Measurements from ENCODE around the gene ANO2.
"Not testable (repeated sequence)": the region's sequence is repeated elsewhere in the genome, so short reads cannot be mapped to it uniquely, and the experiment has no call there.

Gene ANO2

GRCh38 chr12:5915511-5915910 is 29.5 kb downstream of the ANO2 start:
- DNase-seq = no peak

DNA sequence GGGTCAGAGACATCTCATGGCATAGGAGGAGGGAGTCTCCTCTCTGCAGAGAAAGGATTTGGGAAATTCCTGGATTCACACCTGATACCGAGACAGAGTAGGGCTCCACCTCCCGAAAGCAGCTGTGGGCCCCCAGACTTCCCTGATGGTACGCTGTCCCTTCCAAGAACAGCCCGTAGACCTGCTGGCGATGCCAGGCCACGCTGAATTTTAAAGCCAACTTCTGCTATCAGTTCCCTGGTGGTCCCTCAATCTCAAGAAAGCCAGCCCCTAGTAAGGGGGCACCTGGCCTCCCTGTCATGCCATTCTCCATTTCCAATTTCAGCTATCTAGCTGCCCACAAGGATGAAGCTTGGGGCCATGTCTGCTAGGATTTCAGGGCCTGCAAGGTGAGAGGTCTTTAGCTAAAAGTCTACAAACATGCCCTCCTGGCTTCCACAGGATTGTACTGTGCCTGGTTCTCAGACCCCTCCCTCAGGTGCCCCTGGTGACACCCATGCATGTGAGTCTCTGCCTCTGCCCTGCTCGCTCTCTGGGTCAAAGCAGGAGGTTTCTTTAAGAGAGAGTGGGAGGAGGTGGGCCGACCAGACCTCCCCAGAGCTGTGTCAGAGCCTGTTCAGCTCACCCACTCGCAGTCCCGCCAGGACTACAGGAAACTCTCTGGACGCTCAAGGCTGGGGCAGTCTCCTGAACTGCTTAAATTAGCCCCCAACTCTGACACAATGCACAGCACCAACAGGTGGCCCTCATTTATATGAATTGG is 30.5 kb downstream of the ANO2 start:
- no peak for DNase-seq

DNA sequence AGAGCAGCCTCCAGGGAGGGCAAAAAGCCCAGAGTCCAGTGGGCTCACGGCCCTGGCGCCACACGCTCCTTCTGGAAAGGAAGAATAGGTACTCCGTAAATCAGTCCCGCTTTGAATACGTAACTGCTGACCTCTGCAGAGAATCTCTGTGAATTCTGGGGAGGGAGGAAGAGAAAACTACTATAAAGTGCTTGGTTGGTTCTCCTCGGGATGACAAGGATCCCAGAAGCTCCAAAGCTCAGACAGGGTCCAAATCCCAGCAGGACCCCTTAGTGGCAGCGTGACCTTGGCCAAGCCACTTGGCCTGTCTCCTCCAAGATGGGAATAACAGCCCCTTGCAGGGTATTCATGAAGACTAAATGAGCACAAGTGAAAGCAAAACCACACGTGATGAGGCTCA is 31.7 kb downstream of the ANO2 start:
- DNase-seq = no peak

GRCh38 chr12:5912437-5913334 is 32.4 kb downstream of the ANO2 start:
- DNase-seq = no peak

DNA sequence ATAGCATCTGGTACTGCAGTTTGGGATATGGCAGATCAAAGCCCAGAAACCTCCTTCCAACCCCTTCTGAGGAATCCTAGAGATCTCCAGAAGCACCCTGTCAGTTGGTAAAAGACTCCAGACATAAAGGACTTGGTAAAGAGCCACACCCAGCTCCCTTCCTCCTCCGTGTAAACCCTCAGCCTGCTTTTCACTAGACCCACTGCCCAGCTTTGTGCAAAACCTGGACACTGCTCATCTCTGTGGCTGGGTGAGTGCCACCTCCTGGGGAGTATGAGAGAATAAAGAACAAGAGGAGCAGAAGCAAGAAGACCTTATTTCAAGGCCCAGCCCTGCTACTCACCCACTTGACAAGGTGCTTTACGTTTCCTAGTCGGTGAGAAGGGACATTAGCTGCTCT is 33.0 kb downstream of the ANO2 start:
- DNase-seq = no peak

GRCh38 chr12:5910790-5911548 is 34.1 kb downstream of the ANO2 start:
- DNase-seq = no peak

DNA sequence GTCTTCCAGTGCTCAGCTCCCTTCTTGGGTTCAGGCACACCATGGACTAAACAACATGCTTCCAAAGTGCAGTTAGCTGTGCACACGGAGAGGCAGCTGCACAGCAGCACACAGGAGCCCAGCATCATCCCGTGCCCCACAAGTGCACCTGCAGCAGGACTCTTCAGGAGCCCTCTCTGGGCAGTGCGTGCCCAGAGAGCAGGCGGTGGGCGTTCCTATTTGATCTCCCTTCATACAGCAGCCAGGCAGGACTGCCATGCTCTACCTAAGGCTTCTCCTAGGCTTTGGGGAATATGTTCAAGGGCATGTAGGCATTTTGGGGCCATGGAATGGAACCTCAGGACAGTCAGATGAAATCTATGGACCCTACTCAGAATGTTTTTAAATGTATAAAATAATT is 35.5 kb downstream of the ANO2 start:
- DNase-seq = no peak

DNA sequence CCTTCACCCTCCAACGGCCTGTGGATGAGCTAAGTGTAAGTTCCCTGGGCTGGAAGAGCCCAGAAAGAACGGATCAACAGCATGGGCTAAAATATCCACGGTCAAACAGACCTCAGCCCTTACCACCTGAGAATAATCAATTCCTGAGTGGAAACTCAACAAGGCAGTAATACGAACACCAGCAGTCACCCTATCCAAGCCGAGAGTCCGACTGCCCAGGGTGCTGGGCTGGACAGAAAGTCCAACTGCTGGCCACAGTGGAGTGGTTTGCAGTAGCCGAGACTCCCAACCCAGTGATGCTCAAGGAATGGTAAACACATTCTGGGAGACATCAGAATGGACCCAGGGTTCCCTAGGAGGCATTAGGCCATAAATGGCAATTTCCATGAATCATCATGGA is 36.8 kb downstream of the ANO2 start:
- DNase-seq = no peak

GRCh38 chr12:5907807-5908206 is 37.3 kb downstream of the ANO2 start:
- DNase-seq = no peak

DNA sequence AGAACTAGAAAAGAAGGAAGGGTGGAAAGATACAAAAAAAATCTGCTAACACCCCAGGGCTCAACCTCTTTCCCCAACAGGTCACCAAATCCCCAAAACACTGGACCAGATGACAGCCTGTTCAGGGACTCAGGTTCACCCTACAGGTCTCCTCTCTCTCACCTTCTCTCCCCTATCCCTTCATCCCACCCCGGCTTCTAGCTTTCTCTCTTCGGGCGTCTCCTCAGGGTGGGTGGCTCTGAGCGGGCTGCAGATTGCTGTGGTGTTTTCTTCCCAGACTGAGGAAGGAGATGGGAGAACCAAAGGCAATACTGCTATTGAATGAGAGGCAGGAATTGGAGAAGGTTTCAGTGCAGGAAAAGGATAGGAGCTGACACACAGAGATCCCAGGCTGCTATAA is 39.3 kb downstream of the ANO2 start:
- no peak for DNase-seq

DNA sequence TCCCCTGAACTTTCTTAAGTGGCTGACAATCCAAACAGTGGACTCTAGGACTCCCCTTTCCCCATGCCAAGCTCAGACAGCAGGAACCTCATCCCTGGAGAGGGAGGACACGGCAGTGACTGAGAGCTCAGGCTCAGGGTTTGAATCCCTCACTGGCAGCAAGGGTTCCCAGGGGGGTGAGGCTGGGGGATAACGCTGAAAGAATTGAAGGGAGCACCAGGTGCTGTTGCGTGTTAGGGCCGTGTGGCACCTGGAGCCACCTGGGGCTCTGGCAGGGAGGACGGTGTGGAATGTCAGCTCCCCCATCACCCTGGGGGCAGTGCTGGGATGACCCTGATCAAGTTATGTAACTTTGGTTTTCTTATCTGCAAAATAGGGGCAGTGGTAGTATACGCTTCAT is 40.1 kb downstream of the ANO2 start:
- DNase-seq = no peak

- DNase-seq = no peak
Observed at GRCh38 chr12:5904441-5904840, 40.6 kb downstream of the ANO2 start.

GRCh38 chr12:5902736-5903135 is 42.3 kb downstream of the ANO2 start:
- DNase-seq = no peak

GRCh38 chr12:5901416-5901815 is 43.6 kb downstream of the ANO2 start:
- no peak for DNase-seq

- DNase-seq = no peak
Observed at GRCh38 chr12:5900533-5901205, 44.4 kb downstream of the ANO2 start.

GRCh38 chr12:5900076-5900475 is 45.0 kb downstream of the ANO2 start:
- DNase-seq = no peak

DNA sequence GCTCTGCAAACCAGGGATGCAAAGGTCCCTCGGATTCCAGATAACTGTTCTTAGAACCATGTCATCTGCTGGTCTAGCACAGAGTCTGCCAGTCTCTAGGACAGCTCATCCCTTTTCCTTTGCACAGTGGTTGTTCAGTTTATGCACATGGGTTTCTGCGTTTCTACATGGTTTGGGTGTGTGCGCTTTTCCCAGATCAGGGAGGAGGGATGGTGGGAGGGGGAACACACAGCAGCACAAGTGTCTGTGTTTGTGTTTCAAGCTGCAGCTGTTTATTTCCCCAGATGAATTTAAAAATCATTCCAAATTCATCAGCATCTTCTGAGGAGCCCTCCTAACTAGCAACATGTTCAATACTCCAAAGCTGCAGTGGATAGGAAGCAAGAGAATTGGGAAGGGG is 45.4 kb downstream of the ANO2 start:
- no peak for DNase-seq

DNA sequence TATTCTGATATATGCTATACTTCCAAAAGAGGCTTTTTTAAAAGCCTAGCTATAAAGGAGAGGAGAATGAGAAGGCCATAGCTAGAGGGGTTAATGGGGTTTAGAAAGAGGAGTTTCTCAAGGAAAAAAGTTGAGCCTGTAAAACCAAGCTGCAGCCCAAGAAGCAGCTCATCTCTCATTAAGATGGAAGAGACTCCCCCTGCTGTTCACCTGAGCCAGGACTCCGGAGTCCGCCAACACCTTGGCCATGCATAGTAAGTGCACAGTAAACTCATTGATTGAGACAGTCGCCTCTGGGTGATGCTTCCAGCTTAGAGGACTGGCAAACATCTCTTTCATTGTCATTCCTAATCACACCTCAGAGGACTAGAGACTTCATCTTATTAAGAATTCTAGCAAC is 46.2 kb downstream of the ANO2 start:
- no peak for DNase-seq

DNA sequence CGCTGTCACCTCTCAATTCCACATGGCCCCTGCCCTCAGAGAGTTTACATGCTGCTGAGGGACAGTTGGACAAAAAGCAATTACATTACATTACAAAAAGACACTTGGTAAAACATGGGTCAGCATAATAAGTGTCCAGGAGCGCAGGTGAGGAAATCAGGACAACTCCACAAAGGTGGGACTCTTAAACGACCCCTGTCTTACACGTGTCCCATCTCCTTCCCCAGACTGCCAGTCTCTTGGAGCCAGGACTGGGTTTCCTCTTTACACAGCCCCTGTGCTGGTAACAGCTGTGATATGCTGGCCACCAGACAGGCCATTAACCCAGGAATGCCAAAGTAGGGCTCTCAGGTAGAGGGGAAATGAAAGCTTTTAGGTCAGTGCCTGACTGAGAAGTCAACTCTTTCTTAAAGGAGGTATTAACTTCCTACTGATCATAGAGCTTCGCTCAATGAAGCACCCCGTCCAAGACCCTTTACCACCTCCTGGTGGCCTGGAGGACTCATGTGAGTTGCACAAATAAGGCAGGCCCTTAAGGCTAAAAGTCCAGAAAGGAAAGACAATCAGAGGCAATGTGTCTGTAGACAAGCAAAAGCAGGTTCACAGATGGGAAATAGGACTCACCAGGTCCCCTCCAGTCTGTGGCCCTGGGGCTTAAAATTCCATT is 55.5 kb downstream of the ANO2 start:
- no peak for DNase-seq

GRCh38 chr12:5888816-5889315 is 56.2 kb downstream of the ANO2 start:
- DNase-seq = no peak

DNA sequence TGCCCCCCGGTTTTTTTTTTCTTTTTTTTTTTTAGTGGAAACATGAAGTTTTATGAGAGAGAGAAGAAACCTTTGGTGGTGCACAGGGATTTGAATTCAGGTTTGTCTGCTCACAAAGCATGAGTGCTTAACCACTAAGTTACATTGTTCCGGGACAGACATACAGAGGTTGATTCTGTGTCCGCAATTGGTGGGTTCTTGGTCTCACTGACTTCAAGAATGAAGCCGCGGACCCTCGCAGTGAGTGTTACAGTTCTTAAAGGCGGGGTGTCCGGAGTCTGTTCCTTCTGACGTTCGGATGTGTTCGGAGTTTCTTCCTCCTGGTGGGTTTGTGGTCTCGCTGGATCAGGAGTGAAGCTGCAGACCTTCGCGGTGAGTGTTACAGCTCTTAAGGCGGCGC is 57.2 kb downstream of the ANO2 start:
- not testable (repeated sequence) for DNase-seq

- no peak for DNase-seq
Observed at GRCh38 chr12:5884866-5885265, 60.2 kb downstream of the ANO2 start.
